Airway epithelial cell (primary cell): ENCODE measurements around the gene KCTD13. TPM values are rescaled to one million over a fixed set of nuclear protein-coding genes. Genes with fewer than 3 reads are reported as not detected.

Experiments used
- total RNA-seq: library from RNA; depleted of rRNA; stranded (reverse); fragments of >200 nt; gene quantifications from 2 replicates; pipeline ENCODE4 v1.2.3, GENCODE V29; 2015

The KCTD13 gene
- 9.0 and 11.5 TPM in 2 replicates for total RNA-seq

DNA sequence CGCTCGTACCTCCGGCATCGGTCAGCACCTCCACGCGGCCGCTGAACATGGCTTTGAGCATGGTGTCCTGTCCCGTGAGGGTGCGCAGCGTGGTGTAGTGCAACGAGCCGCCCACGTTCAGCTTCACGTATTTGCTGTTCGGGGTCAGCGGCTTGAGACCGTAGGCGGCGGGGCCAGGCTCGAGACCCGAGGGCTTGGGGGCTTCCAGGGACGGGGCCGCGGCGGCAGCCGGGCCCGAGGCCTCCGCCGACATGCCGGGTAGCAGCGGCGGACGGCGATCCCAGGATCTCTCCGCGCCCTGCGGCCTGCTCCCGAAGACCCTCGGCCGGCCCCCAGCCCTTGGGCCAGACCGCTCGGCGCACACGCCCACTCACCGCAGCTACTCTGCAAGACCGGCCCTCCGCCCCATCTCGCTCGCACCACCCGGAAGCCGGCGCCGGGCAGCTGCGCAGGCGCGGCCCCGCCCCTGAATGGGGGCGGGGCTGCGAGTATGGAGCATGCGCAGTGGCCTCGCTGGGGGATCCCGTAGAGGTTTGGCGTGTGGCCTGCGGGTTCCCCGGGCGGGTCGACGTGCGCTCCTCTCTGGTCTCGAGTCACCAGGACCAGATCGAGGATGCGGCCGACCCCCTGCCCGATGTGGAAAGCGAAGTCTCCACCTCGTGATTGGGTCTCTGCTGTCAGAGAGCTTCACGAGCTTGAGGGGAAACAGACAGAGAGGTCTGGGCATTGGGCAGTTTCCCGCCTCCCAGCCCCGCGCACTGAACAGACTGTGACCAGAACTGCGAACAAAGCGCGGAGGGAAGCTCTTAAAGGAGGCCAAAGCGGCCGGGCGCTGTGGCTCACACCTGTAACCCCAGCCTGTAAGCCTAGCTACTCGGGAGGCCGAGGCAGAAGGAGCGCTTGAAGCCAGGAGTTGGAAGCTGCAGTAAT, at the start of gene KCTD13:
Gene KCTD13, minus strand, starts transcription at position 446 of the 930 bp plus-strand sequence. Its CDS starts 193 bp downstream, at position 253.

GRCh38 chr16:29973384-29974246, 47.6 kb upstream of the KCTD13 start, which contains the start of gene TAOK2:
TAOK2 (plus strand) TSS chr16:29973868; CDS start chr16:29977773, 3,905 bp downstream.

DNA sequence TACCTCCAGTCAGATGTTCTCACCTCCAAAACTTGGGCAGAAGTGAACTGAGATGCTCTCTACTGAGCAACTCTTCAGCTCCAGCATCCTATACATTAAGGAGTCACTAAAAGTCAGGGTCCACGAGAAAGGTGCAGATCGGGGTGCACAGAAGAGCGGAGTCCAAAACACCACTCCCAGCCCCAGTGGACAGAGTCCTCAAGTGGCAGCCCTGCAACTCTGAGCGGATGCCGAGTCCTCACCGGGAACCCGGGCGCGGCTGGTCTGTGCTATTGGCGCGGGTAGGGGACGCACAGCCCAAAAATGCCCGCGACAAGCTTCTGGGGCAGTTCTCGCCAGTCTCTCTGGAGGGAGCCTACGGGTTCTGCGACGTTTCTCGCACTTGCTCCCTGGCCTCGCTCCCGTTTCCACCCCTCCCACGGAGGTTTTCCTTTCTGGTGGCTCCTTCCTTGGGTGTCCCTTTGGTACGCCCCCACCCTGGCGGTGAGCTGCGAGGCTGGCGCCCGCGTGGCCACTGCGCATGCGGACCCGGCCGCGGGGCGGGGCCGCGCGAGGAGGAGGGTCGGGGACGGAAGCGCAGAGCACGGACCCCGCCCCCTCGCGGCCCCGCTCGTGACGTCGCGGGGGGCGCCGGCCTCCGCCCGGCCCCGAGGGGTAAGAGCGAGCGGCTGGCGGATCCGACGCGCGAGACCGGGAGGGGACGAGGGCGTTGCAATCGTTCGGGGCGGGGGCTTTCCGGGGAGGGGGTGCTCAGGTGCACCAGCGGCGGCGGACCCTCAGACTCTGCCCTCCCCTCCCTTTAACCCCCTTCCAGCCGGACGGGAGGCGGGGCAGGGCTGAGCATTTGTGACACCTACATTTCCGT, 35.7 kb upstream of the KCTD13 start, which contains the start of gene TMEM219:
Gene TMEM219, plus strand, starts transcription at position 601 of the 865 bp plus-strand sequence. CDS start 1,065 bp downstream, outside the sequence.

DNA sequence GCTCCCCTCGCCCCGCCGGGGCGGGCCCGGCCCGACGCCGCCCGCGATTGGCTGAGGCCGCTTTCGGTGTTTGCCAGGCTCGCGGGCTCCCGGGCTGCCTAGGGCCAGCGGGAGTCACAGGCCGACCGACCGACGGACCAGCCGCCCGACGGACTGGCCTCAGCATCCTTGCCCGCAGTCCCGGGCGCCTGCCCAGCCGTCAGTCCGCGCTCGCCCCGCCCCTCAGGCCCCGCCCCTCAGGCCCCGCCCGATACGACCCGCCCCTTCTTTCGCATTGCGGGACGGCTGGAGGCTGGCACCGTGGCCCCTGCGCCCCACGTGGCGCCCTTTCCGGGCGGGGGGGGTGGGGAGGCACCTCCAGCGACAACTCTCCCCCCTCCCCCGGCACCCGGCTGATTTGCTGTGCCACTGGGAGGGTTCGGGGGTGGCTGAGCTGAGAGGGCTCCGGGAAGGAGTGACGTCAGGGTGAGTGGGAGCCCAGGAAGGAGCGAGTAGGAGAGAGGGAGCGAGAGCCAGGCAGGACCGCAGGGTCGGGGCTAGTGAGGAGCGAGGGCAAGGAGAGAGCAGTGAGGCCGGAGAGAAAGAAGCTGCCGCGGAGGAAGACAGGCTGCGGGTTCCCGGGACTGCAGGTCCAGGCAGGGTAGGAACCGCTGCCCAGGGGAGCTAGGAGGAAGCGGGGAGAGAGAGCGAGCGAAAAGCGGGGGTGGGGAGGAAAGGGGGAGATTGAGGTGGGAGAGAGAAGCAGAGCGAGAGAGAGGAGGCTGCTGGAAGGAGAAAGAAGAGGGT, 25.7 kb downstream of the KCTD13 start, which contains the start of gene ASPHD1:
Gene ASPHD1, plus strand, starts transcription at position 387 of the 786 bp plus-strand sequence. CDS start 484 bp downstream, outside the sequence.

GRCh38 chr16:29899516-29900101, 26.4 kb downstream of the KCTD13 start, which contains the start of gene SEZ6L2:
SEZ6L2 (minus strand) TSS chr16:29899550; CDS start chr16:29899019, 531 bp downstream.

DNA sequence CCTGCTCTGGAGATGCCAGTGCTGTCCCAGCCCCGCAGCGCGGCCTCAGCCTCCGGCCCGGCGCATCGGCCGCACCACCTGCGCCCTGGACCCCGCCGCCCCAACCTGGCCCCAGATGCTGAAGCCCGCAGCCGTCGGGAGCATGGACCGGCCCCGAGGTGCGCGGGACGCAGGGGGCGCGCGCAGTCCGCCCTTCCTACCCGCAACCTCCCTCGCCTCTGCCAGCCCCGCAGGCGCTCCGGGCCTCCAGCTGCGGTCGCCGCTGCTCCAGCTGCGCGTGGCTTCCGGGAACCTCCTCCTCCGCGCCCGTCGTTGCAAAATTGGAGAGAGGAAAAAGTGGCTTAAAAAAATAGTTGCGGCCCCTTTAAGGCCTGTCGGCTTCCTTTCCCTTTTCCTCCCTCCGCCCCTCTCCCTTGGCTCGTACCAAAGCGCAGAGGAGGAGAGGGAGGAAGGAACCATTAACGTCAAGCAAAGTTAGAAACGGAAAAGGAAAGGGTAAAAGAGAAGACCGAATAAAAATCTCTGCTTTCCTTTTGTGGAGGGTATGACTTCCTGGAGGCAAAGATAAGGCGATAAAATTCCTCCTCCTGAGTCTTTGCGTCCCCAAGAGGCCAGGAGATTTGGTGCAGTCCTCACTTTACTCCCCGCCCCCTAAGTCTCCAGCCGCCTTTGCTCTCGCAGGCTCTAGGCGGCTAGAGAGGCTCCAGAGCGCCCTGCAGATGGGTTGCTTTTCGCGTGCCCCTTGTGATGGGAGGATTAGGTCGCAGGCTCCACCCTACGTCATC, 63.0 kb downstream of the KCTD13 start, which contains the start of gene CDIPT:
Gene CDIPT, minus strand, starts transcription at position 343 of the 785 bp plus-strand sequence. CDS start 369 bp downstream, outside the sequence.

Other genes with a start within 250 kb of the KCTD13 start
- 1.2 and 2.7 TPM in 2 replicates for gene QPRT, start 247.0 kb downstream of the KCTD13 start, total RNA-seq
- gene C16orf54, start 180.2 kb downstream of the KCTD13 start, total RNA-seq = not detected in 2 replicates
- gene ZG16, start 148.0 kb downstream of the KCTD13 start, total RNA-seq = not detected in 2 replicates
- 51.3 and 68.9 TPM in 2 replicates for gene KIF22, start 135.5 kb downstream of the KCTD13 start, total RNA-seq
- 160 and 240 TPM in 2 replicates for gene MAZ, start 119.7 kb downstream of the KCTD13 start, total RNA-seq
- not detected in 2 replicates for gene PRRT2, start 114.0 kb downstream of the KCTD13 start, total RNA-seq
- 49.9 and 54.9 TPM in 2 replicates for gene PAGR1, start 110.1 kb downstream of the KCTD13 start, total RNA-seq
- 91.0 and 99.4 TPM in 2 replicates for gene MVP, start 105.8 kb downstream of the KCTD13 start, total RNA-seq
- 56.8 and 68.1 TPM in 2 replicates for gene CDIPT, start 63.0 kb downstream of the KCTD13 start, total RNA-seq
- gene SEZ6L2, start 26.7 kb downstream of the KCTD13 start, total RNA-seq = 9.9 and 11.2 TPM in 2 replicates
- 5.4 and 9.3 TPM in 2 replicates for gene ASPHD1, start 25.7 kb downstream of the KCTD13 start, total RNA-seq
- 86.8 and 109 TPM in 2 replicates for gene TMEM219, start 35.9 kb upstream of the KCTD13 start, total RNA-seq
- 37.1 and 37.2 TPM in 2 replicates for gene TAOK2, start 47.6 kb upstream of the KCTD13 start, total RNA-seq
- gene HIRIP3, start 69.4 kb upstream of the KCTD13 start, total RNA-seq = 7.5 and 8.9 TPM in 2 replicates
- gene INO80E, start 70.0 kb upstream of the KCTD13 start, total RNA-seq = 49.0 and 66.1 TPM in 2 replicates
- 0.71 TPM in 1 of 2 replicates, not detected in the other for gene DOC2A, start 84.8 kb upstream of the KCTD13 start, total RNA-seq
- gene C16orf92, start 97.0 kb upstream of the KCTD13 start, total RNA-seq = not detected in 2 replicates
- 0.14 TPM in 1 of 2 replicates, not detected in the other for gene TLCD3B, start 105.0 kb upstream of the KCTD13 start, total RNA-seq
- 2,269 and 2,487 TPM in 2 replicates for gene ALDOA, start 139.5 kb upstream of the KCTD13 start, total RNA-seq
- 87.6 and 119 TPM in 2 replicates for gene PPP4C, start 149.8 kb upstream of the KCTD13 start, total RNA-seq
- gene TBX6, start 165.7 kb upstream of the KCTD13 start, total RNA-seq = 1.2 and 3.3 TPM in 2 replicates
- gene YPEL3, start 170.0 kb upstream of the KCTD13 start, total RNA-seq = 16.1 and 21.9 TPM in 2 replicates
- gene GDPD3, start 187.3 kb upstream of the KCTD13 start, total RNA-seq = 4.4 and 7.9 TPM in 2 replicates
- gene MAPK3, start 197.0 kb upstream of the KCTD13 start, total RNA-seq = 62.0 and 62.1 TPM in 2 replicates